ENCODE results near the gene HIPK1. TPM values are rescaled to one million over a fixed set of nuclear protein-coding genes. Genes with fewer than 3 reads are reported as not detected.

The HIPK1 gene
- total and polyA plus RNA-seq, 10 donors: 7.1 to 92.3 (median 75.5) TPM

GRCh38 chr1:113983391-113983790, 54.3 kb downstream of the HIPK1 start:
- Histone ChIP-seq H3K27me3 (replicated peaks in 1 of 7) (no peaks in the 10 kb centered on the region), H3K4me1 (peaks cover 0 to 34% (median 11%) of the 10 kb centered on the region in 6 donors), H3K36me3 (peaks cover 0 to 16% (median 0%) of the 10 kb centered on the region in 6 donors), H3K4me3 (no peak overlapping the region), H3K27ac (peak overlapping the region in 4 of 8 donors; percentile 1 to 48 (median 19)), H3K9me3 (no peaks in the 10 kb centered on the region)
- no peak for DNase-seq
- WGBS, 5 donors: 46 to 64% (median 60%) methylated on average over 8 of the region's 8 CpGs
- intact Hi-C loops (cut with DNase I; ENCODE audit: low total_unique reads): loop anchor here (5.0 kb wide), 1 partner anchor 299 kb away; no protein-coding TSS in a partner anchor
- TF ChIP-seq POLR2AphosphoS5 (IDR thresholded peaks at IDR 0.05): no peak
- TF ChIP-seq POLR2A (IDR thresholded peaks at IDR 0.05): no peak
- TF ChIP-seq, protein P1, sequence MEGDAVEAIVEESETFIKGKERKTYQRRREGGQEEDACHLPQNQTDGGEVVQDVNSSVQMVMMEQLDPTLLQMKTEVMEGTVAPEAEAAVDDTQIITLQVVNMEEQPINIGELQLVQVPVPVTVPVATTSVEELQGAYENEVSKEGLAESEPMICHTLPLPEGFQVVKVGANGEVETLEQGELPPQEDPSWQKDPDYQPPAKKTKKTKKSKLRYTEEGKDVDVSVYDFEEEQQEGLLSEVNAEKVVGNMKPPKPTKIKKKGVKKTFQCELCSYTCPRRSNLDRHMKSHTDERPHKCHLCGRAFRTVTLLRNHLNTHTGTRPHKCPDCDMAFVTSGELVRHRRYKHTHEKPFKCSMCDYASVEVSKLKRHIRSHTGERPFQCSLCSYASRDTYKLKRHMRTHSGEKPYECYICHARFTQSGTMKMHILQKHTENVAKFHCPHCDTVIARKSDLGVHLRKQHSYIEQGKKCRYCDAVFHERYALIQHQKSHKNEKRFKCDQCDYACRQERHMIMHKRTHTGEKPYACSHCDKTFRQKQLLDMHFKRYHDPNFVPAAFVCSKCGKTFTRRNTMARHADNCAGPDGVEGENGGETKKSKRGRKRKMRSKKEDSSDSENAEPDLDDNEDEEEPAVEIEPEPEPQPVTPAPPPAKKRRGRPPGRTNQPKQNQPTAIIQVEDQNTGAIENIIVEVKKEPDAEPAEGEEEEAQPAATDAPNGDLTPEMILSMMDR (IDR thresholded peaks at IDR 0.05 in 8 of 11, conservative IDR thresholded peaks at IDR 0.05 in 3 of 11): no peak

DNA sequence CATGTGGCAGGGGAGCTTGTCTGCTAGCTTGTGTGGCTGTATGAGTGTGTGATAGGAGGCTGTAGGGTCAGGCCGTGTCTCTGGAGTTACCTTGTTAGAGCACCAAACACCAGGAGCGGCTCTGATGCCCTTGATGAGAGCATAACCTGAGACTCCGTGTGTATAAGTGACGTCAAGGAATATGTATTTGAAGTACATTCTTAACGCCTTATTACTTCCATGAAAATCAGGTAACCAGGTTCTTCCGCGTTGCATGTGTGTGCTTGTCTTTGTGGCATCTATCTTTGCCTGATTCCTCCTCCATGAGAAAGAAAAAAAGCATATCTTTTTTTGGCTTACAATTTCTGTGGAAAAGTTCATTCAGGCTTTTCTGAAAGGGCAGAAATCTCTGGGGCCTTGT, 54.7 kb downstream of the HIPK1 start:
- Histone ChIP-seq H3K9me3 (no peaks in the 10 kb centered on the region), H3K4me1 (peaks cover 0 to 30% (median 9%) of the 10 kb centered on the region in 6 donors), H3K27me3 (replicated peaks in 1 of 7) (no peaks in the 10 kb centered on the region), H3K4me3 (no peak overlapping the region), H3K36me3 (peaks cover 0 to 16% (median 0%) of the 10 kb centered on the region in 6 donors), H3K27ac (no peak overlapping the region)
- TF ChIP-seq, protein P1 (IDR thresholded peaks at IDR 0.05 in 8 of 11, conservative IDR thresholded peaks at IDR 0.05 in 3 of 11): no peak
- no peak for TF ChIP-seq POLR2A (IDR thresholded peaks at IDR 0.05)
- DNase-seq: no peak
- intact Hi-C loops (cut with DNase I; ENCODE audit: low total_unique reads): loop anchor here (5.0 kb wide), 1 partner anchor 298 kb away; no protein-coding TSS in a partner anchor
- 90 to 96% (median 92%) methylated on average over 7 of the region's 7 CpGs for WGBS, 5 donors

GRCh38 chr1:113984710-113985109, 55.6 kb downstream of the HIPK1 start:
- WGBS, 5 donors: 45 to 62% (median 49%) methylated on average over 4 of the region's 4 CpGs
- intact Hi-C loops (cut with DNase I; ENCODE audit: low total_unique reads): loop anchor here (5.0 kb wide), 1 partner anchor 298 kb away; no protein-coding TSS in a partner anchor
- H3K4me1 ChIP-seq: peaks cover 0 to 21% (median 6%) of the 10 kb centered on the region in 6 donors
- no peak for DNase-seq
- no peak overlapping the region for H3K27ac ChIP-seq
- TF ChIP-seq, protein P1 (IDR thresholded peaks at IDR 0.05 in 8 of 11, conservative IDR thresholded peaks at IDR 0.05 in 3 of 11): no peak
- TF ChIP-seq POLR2A (IDR thresholded peaks at IDR 0.05): no peak
- no peak for TF ChIP-seq POLR2AphosphoS5 (IDR thresholded peaks at IDR 0.05)
- peaks cover 0 to 16% (median 0%) of the 10 kb centered on the region in 6 donors for H3K36me3 ChIP-seq
- H3K27me3 ChIP-seq (replicated peaks in 1 of 7): no peaks in the 10 kb centered on the region
- H3K9me3 ChIP-seq: no peaks in the 10 kb centered on the region
- no peak overlapping the region for H3K4me3 ChIP-seq

GRCh38 chr1:113986802-113987201, 57.7 kb downstream of the HIPK1 start:
- H3K4me3 ChIP-seq: no peak overlapping the region
- no peaks in the 10 kb centered on the region for H3K27me3 ChIP-seq (replicated peaks in 1 of 7)
- WGBS, 5 donors: 62 to 87% (median 84%) methylated on average over 6 of the region's 6 CpGs
- DNase-seq: no peak
- peaks cover 0 to 17% (median 6%) of the 10 kb centered on the region in 6 donors for H3K4me1 ChIP-seq
- TF ChIP-seq, protein P1 (IDR thresholded peaks at IDR 0.05 in 8 of 11, conservative IDR thresholded peaks at IDR 0.05 in 3 of 11): no peak
- no peak for TF ChIP-seq POLR2AphosphoS5 (IDR thresholded peaks at IDR 0.05)
- no peak for TF ChIP-seq POLR2A (IDR thresholded peaks at IDR 0.05)
- intact Hi-C loops (cut with DNase I; ENCODE audit: low total_unique reads): no loop called here
- H3K36me3 ChIP-seq: no peaks in the 10 kb centered on the region
- no peak overlapping the region for H3K27ac ChIP-seq
- H3K9me3 ChIP-seq: no peaks in the 10 kb centered on the region

All from spleen (tissue), 11 donors.